ENCODE results near the gene DNHD1. TPM values are rescaled to one million over a fixed set of nuclear protein-coding genes. Genes with fewer than 3 reads are reported as not detected.

Gene DNHD1
- total and polyA plus RNA-seq, 2 of the 13 experiments (the other 11 are each of a cell fraction or from before 2014, with no cell fraction given), result 2.7 to 9.3 TPM

DNA sequence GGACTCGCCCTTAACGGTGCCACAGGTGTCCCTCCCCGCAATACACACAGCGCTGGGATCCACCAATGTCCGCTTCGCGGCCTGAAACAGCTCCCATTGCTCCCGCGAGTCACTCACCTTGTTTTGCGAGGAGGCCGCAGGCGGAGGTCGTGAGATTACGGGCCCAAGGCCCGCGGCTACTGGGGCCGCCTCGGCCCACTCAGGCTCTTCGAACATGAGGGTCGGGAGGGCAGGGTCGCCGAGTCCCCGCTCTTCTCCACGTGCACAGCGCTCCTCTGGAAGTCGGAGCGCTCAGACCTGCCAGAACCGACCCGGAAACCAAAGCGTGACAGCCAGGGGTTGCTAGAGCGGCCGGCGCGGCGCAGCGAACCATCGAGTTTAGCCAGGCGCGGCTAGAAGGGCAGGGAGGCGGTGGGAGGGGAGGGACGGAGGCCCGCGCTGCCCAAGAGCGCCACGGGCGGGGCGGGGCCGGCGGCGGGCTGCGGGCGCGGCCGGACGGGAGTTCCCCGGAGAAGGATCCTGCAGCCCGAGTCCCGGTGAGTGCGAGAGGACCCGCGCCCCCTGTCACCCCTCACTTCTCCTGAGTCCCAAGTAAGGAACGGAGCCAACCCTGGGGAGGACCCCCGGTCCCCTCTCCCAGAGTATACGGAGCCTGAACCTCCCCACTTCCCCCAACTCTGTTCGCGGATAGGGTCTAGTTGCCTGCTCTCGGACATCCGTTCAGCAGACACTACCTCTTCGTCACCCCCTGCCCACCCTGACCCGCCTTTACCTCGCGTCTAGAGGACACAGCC lies 106.4 kb downstream of the DNHD1 start, which contains the start of the genes ILK and RRP8 (continued):
- TF ChIP-seq, protein P1, sequence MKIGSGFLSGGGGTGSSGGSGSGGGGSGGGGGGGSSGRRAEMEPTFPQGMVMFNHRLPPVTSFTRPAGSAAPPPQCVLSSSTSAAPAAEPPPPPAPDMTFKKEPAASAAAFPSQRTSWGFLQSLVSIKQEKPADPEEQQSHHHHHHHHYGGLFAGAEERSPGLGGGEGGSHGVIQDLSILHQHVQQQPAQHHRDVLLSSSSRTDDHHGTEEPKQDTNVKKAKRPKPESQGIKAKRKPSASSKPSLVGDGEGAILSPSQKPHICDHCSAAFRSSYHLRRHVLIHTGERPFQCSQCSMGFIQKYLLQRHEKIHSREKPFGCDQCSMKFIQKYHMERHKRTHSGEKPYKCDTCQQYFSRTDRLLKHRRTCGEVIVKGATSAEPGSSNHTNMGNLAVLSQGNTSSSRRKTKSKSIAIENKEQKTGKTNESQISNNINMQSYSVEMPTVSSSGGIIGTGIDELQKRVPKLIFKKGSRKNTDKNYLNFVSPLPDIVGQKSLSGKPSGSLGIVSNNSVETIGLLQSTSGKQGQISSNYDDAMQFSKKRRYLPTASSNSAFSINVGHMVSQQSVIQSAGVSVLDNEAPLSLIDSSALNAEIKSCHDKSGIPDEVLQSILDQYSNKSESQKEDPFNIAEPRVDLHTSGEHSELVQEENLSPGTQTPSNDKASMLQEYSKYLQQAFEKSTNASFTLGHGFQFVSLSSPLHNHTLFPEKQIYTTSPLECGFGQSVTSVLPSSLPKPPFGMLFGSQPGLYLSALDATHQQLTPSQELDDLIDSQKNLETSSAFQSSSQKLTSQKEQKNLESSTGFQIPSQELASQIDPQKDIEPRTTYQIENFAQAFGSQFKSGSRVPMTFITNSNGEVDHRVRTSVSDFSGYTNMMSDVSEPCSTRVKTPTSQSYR (CRISPR knock-in tag; IDR thresholded peaks at IDR 0.05; ENCODE audit: borderline replicate concordance), result no peak

DNA sequence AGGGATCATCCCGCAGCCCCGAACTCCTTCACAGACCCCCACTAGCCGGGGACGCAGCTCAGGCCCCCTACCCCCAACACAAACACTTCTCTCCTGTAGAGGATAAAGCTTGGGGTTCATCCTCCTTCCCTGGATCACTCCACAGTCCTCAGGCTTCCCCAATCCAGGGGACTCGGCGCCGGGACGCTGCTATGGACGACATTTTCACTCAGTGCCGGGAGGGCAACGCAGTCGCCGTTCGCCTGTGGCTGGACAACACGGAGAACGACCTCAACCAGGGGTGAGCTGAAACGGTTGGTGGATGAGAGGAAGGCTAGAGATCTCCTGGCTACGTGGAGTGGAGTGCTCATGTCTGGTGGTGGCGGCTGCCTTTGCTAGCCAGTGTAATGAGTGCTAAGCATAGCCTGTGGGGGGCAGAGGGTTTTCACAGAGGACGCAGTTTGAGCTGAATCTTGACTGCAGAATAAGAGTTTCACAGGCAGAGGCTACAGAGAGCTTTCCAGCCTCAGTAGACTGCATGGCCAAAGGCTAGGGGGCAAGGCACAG lies 107.1 kb downstream of the DNHD1 start:
- 0% methylated on average over 9 of the region's 20 CpGs for WGBS (ENCODE audit: low lambda C conversion rate)
- Histone ChIP-seq H3K4me2 (ENCODE audit: low read depth, low read length) (peak overlapping the region; percentile 99), H3K36me3 (replicated peaks in 1 of 2; ENCODE audit: control insufficient read depth in 1 of 2, insufficient read depth in 2 of 2, low read length in 2 of 2) (peaks cover 20 to 43% of the 10 kb centered on the region in 2 experiments), H3K9ac (ENCODE audit: insufficient read depth, low read depth, low read length) (peak overlapping the region; percentile 93), H3K9me3 (ENCODE audit: low read length) (no peaks in the 10 kb centered on the region), H3K4me1 (ENCODE audit: insufficient read depth, low read length) (peaks cover 67% of the 10 kb centered on the region), H3K4me3 (replicated peaks in 1 of 3; ENCODE audit: insufficient read depth in 1 of 3, low read depth in 2 of 3, low read length in 3 of 3) (peak overlapping the region; percentile 86 to 97 (median 89)), H4K20me1 (ENCODE audit: insufficient read depth, low read length) (no peaks in the 10 kb centered on the region), H3K27ac (ENCODE audit: extremely low read length, insufficient read depth, low read length) (peak overlapping the region; percentile 83), H3K27me3 (ENCODE audit: control insufficient read depth in 1 of 2, insufficient read depth in 2 of 2, low read length in 2 of 2) (no peaks in the 10 kb centered on the region; a peak in 1 of 5 replicates), H2AFZ (ENCODE audit: low read length) (no peak overlapping the region), H3K79me2 (ENCODE audit: insufficient read depth, low read length) (peaks cover 55% of the 10 kb centered on the region)
- ChIA-PET CTCF (ENCODE audit: low intra/inter-chr PET ratio, low total read pairs) (interaction anchor here (0.9 to 1.1 kb wide), 2 partner anchors 64 to 79 kb away, joined by 3 to 4 read pairs; partner anchors contain the start of gene MRPL17), POLR2A (interaction anchor here (1.0 to 2.7 kb wide), 6 partner anchors 8 to 123 kb away, joined by 4 to 22 read pairs (median 6); partner anchors contain the start of genes ARFIP2, MRPL17, TAF10 and TIMM10B)
- TSS peak; percentile 66 for BruUV-seq (replicated peaks)
- in situ Hi-C loops (cut with HindIII; ENCODE audit: extremely low pct_ligation_motif_present, low pct_unique_long_range_greater_than_20kb), result loop anchor here (10.0 kb wide), 1 partner anchor 119 kb away; the partner anchor contains the start of genes ARFIP2 and TIMM10B
- intact Hi-C loops (cut with micrococcal nuclease; ENCODE audit: unreplicated experiment), result loop anchor here (2.0 to 5.0 kb wide), 3 partner anchors 15 to 72 kb away; partner anchors contain the start of gene TPP1
- no peak for FAIRE-seq
- peak; percentile 78 for ATAC-seq
- DNase-seq (ENCODE audit: low spot score), result peak; percentile 64
- TF ChIP-seq ZNF703 (CRISPR knock-in tag; IDR thresholded peaks at IDR 0.05; ENCODE audit: borderline replicate concordance) (no peak), ZNF317 (CRISPR knock-in tag; IDR thresholded peaks at IDR 0.05) (no peak), NR1H2 (CRISPR knock-in tag; IDR thresholded peaks at IDR 0.05; ENCODE audit: borderline replicate concordance, low read depth) (no peak), ZNF761 (CRISPR knock-in tag; conservative IDR thresholded peaks at IDR 0.05) (no peak), PITX1 (CRISPR knock-in tag; IDR thresholded peaks at IDR 0.05) (0 out of 2 replicates have a peak, but pooled peaks have one; percentile 18), HDAC6 (IDR thresholded peaks at IDR 0.05; ENCODE audit: low read depth, low read length) (no peak), NFE2 (CRISPR knock-in tag; IDR thresholded peaks at IDR 0.05) (no peak), TEAD3 (CRISPR knock-in tag; optimal IDR thresholded peaks at IDR 0.05; ENCODE audit: borderline replicate concordance) (peak; percentile 15), PHF21A (CRISPR knock-in tag; IDR thresholded peaks at IDR 0.05) (no peak), RFX3 (CRISPR knock-in tag; IDR thresholded peaks at IDR 0.05) (no peak), ZNF772 (CRISPR knock-in tag; IDR thresholded peaks at IDR 0.05) (no peak; the same call in 1 of the 2 replicates), ZNF160 (CRISPR knock-in tag; IDR thresholded peaks at IDR 0.05) (peak; percentile 42; the same call in 1 of the 2 replicates), TBP (CRISPR knock-in tag; IDR thresholded peaks at IDR 0.05) (no peak), SRSF1 (optimal IDR thresholded peaks at IDR 0.05; ENCODE audit: low read depth, low read length) (no peak), SRF (IDR thresholded peaks at IDR 0.05; ENCODE audit: low read depth, low read length) (no peak), RBM22 (optimal IDR thresholded peaks at IDR 0.05; ENCODE audit: low read length) (no peak)
- TF ChIP-seq, protein P2, sequence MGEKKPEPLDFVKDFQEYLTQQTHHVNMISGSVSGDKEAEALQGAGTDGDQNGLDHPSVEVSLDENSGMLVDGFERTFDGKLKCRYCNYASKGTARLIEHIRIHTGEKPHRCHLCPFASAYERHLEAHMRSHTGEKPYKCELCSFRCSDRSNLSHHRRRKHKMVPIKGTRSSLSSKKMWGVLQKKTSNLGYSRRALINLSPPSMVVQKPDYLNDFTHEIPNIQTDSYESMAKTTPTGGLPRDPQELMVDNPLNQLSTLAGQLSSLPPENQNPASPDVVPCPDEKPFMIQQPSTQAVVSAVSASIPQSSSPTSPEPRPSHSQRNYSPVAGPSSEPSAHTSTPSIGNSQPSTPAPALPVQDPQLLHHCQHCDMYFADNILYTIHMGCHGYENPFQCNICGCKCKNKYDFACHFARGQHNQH (CRISPR knock-in tag; IDR thresholded peaks at IDR 0.05), result no peak

Data from HepG2 (cell line).